Mesothelial cell of epicardium (in vitro differentiated cells): ENCODE measurements around the gene IFFO2. TPM values are rescaled to one million over a fixed set of nuclear protein-coding genes. Genes with fewer than 3 reads are reported as not detected.

Experiments
- DNase-seq, 2 experiments: peaks; one replicate each; pipeline ENCODE4 v3.0.0; 2021; ENCODE audit warnings: low spot score in 2 of 2; ENCODE audit not compliant: unreplicated experiment in 2 of 2
- H3K27ac Mint-ChIP-seq: 2 replicates; pipeline ENCODE4 v1.8.0; 2021; ENCODE audit warnings: mixed read lengths
- H3K27me3 Mint-ChIP-seq: 2 replicates; pipeline ENCODE4 v1.8.0; 2021; ENCODE audit warnings: low read depth, mixed read lengths
- H3K36me3 Mint-ChIP-seq: 2 replicates; pipeline ENCODE4 v1.8.0; 2021; ENCODE audit warnings: mixed read lengths
- H3K4me1 Mint-ChIP-seq: 2 replicates; pipeline ENCODE4 v1.8.0; 2021; ENCODE audit warnings: mixed read lengths
- H3K4me3 Mint-ChIP-seq: 2 replicates; pipeline ENCODE4 v1.8.0; 2021; ENCODE audit warnings: mild to moderate bottlenecking, moderate library complexity, mixed read lengths
- H3K9me3 Mint-ChIP-seq: 2 replicates; pipeline ENCODE4 v1.8.0; 2021; ENCODE audit warnings: mixed read lengths
- total RNA-seq: library from RNA; stranded (reverse); gene quantifications from 3 replicates; pipeline ENCODE4 v1.2.1, GENCODE V29; 2021
- TF ChIP-seq, protein P1 (sequence below): fragments of 200-600 bp; sonication (generic); IDR thresholded peaks from one replicate; pipeline ENCODE4 v1.5.0; 2021; ENCODE audit warnings: antibody characterized with exemption; ENCODE audit not compliant: unreplicated experiment

IFFO2 gene
- total RNA-seq, 1 donor from 2014 or later: 9.1 TPM

DNA sequence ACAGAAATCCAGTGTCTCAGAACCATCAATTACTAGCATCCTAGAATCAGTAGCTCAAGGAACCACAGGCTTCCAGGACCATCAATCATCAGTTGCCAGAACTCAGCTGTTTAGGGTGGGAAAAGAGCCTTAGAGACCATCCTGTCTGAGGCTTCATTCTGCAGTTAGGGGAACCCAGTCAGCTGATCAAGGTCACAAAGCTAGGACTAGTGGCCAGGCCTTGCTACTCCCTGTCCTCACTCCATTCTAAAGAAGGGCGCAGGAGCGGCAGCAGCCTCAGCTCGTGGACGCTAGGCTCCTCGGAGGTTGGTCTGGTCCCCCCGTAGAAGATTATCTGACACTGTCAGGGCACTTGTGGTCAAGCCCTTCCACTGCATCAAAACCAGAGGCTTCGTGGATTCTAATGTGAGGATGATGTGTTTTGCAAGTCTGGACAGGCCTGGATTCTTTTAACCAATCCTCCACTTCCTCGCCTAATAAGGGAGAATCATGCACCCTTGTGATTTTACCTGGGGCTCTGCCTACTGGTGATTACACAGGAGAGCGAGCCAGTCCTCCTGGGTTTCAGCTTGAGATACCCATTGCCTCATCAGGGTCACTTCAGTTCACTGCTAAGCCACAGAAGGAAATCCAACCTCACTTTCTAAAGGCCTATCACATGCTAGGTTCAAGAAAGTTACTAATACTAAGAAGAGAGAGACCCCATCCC, 41.7 kb upstream of the IFFO2 start:
- Mint-ChIP-seq H3K36me3 (peaks cover 2% of the 10 kb centered on the region), H3K27ac (no peak overlapping the region), H3K4me1 (no peaks in the 10 kb centered on the region), H3K4me3 (no peak overlapping the region), H3K9me3 (peaks cover 32% of the 10 kb centered on the region), H3K27me3 (no peaks in the 10 kb centered on the region)
- TF ChIP-seq, protein P1, sequence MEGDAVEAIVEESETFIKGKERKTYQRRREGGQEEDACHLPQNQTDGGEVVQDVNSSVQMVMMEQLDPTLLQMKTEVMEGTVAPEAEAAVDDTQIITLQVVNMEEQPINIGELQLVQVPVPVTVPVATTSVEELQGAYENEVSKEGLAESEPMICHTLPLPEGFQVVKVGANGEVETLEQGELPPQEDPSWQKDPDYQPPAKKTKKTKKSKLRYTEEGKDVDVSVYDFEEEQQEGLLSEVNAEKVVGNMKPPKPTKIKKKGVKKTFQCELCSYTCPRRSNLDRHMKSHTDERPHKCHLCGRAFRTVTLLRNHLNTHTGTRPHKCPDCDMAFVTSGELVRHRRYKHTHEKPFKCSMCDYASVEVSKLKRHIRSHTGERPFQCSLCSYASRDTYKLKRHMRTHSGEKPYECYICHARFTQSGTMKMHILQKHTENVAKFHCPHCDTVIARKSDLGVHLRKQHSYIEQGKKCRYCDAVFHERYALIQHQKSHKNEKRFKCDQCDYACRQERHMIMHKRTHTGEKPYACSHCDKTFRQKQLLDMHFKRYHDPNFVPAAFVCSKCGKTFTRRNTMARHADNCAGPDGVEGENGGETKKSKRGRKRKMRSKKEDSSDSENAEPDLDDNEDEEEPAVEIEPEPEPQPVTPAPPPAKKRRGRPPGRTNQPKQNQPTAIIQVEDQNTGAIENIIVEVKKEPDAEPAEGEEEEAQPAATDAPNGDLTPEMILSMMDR: no peak
- DNase-seq: no peak

DNA sequence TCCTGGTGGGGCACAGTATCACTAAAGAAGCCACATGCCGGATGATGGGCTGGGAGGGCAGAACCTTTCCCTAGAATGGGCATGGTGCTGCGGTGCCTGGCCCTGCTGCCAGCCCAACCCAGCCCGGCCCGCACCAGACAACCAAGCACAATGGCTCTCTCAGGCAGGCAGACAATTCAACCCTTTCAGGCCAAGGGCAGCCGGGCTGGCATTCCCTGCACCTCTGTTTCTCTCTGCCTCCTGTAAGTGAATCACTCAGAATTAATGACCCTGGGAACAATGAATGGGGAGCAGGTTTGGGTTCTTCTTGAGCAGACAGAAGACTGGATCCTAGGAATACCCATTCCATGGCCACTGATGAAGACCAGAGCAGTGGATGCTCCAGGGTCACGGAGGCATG, 41.0 kb upstream of the IFFO2 start:
- no peak for DNase-seq
- no peaks in the 10 kb centered on the region for H3K27me3 Mint-ChIP-seq
- TF ChIP-seq, protein P1: no peak
- H3K36me3 Mint-ChIP-seq: peaks cover 2% of the 10 kb centered on the region
- no peak overlapping the region for H3K27ac Mint-ChIP-seq
- no peaks in the 10 kb centered on the region for H3K4me1 Mint-ChIP-seq
- H3K9me3 Mint-ChIP-seq: peaks cover 27% of the 10 kb centered on the region
- H3K4me3 Mint-ChIP-seq: no peak overlapping the region

DNA sequence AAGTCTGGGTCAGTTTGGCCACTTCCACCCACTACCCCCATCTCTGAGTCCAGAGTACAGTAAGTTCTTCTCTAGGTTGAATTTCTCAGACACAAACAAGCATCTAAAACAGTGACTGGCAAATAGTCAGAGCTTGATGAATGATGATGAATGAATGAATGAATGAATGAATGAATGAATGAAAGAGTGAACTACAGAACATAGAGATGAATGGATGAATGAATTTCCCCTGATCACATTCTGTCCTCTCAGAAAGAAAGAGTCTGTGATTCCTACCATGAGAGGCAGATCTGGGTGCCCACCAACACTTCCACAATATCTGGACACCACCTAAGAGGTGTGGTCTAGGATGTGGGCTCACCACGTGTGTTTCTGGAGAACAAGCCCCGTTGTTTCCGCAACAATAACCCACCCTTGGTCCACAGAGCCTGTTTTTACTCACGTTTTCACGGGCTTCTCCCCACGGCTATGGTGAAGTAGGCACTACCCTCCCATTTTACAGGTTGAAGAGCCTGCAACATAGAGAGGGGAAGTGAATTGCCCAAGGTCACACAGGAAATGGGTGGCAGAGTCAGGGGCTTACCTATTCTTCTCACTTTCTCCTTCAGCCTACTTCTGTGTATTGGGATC, 40.2 kb upstream of the IFFO2 start:
- H3K4me3 Mint-ChIP-seq: no peak overlapping the region
- peaks cover 21% of the 10 kb centered on the region for H3K9me3 Mint-ChIP-seq
- TF ChIP-seq, protein P1: no peak
- no peaks in the 10 kb centered on the region for H3K4me1 Mint-ChIP-seq
- H3K36me3 Mint-ChIP-seq: peaks cover 2% of the 10 kb centered on the region
- no peak overlapping the region for H3K27ac Mint-ChIP-seq
- no peaks in the 10 kb centered on the region for H3K27me3 Mint-ChIP-seq
- no peak for DNase-seq

DNA sequence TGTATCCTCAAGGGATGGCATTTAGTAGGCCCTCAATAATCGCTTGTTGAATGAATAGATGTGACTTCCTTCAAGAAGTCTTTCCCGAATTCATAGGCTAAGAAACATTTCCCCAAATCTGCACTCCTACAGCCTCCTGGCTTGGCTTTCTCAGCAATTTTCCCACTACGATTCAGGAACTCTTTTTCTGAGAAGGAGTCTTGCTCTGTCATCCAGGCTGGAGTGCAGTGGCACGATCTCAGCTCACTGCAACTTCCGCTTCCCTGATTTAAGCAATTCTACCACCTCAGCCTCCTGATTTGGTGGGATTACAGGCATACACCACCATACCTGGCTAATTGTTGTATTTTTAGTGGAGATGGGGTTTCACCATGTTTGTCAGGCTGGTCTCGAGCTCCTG, 37.9 kb upstream of the IFFO2 start:
- Mint-ChIP-seq H3K9me3 (peaks cover 1% of the 10 kb centered on the region), H3K27me3 (no peaks in the 10 kb centered on the region), H3K4me3 (no peak overlapping the region), H3K36me3 (no peaks in the 10 kb centered on the region), H3K27ac (no peak overlapping the region), H3K4me1 (no peaks in the 10 kb centered on the region)
- TF ChIP-seq, protein P1: no peak
- DNase-seq: no peak

DNA sequence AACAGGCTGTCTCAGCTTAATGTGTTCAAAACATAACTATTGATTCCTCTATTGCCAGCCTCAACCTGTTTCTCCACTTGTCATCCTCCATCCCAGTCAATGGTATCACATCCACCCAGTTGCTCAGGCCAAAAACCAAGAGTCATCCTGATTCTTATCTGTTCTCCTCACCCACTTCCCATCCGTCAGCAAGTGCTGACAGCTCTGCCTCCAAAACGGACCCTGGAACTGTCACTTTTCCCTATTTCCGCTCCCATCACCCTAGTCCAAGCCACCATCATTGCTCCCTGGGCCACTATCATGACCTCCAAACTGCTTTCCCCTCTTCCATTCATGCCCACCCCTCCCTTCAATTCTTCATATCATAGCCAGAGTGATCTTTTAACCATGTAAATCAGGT, 36.2 kb upstream of the IFFO2 start:
- TF ChIP-seq, protein P1: no peak
- no peak overlapping the region for H3K27ac Mint-ChIP-seq
- no peaks in the 10 kb centered on the region for H3K36me3 Mint-ChIP-seq
- H3K4me3 Mint-ChIP-seq: no peak overlapping the region
- no peaks in the 10 kb centered on the region for H3K4me1 Mint-ChIP-seq
- no peaks in the 10 kb centered on the region for H3K9me3 Mint-ChIP-seq
- no peak for DNase-seq
- no peaks in the 10 kb centered on the region for H3K27me3 Mint-ChIP-seq
